ENCODE results near the gene GATAD1. TPM values are rescaled to one million over a fixed set of nuclear protein-coding genes. Genes with fewer than 3 reads are reported as not detected.
"Not testable (repeated sequence)": the region's sequence is repeated elsewhere in the genome, so short reads cannot be mapped to it uniquely, and the experiment has no call there.

The GATAD1 gene
- total RNA-seq, 2 donors from 2014 or later: 29.7 to 34.3 TPM

DNA sequence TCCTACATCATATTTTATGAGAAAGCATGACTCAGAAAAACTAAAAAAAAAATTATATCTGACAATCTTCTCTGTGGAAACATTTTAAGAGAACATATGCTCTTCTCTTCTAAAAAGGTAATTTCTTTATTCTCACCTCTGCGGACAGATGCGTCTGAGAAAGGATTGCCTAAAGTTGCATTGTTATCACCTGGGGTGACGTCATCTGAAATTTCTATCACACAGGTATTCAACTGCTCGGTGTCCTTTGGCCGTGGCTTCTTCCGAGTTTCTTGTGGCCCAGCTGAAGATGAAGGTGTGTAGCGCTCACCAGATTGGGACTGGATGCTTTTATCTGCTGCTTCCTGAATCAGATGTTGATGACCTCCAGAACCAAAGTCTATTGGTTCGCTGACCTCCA lies 14.3 kb upstream of the GATAD1 start:
- intact Hi-C loops (cut with DNase I, micrococcal nuclease): no loop called here
- no peak for DNase-seq
- no peak for ATAC-seq

DNA sequence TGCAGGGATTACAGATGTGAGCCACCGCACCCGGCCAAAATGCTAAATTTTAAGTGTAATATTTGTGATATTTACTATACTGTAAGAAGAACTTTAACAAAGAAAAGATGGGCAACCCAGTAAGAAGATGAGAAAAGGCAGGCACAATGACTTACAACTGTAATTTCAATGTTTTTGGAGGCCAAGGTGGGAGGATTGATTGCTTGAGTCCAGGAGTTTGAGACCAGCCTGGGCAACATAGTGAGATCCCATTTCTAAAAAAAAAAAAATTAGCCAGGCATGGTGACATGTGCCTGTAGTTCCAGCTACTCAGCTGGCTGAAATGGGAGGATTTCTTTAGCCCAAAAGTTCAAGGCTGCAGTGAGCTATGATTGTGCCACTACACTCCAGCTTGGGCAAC lies 11.7 kb upstream of the GATAD1 start:
- ATAC-seq (no peak), DNase-seq (no peak)
- intact Hi-C loops (cut with DNase I, micrococcal nuclease): no loop called here

GRCh38 chr7:92436612-92437445 lies 10.5 kb upstream of the GATAD1 start:
- DNase-seq (no peak), ATAC-seq (no peak)
- intact Hi-C loops (cut with DNase I, micrococcal nuclease): no loop called here

DNA sequence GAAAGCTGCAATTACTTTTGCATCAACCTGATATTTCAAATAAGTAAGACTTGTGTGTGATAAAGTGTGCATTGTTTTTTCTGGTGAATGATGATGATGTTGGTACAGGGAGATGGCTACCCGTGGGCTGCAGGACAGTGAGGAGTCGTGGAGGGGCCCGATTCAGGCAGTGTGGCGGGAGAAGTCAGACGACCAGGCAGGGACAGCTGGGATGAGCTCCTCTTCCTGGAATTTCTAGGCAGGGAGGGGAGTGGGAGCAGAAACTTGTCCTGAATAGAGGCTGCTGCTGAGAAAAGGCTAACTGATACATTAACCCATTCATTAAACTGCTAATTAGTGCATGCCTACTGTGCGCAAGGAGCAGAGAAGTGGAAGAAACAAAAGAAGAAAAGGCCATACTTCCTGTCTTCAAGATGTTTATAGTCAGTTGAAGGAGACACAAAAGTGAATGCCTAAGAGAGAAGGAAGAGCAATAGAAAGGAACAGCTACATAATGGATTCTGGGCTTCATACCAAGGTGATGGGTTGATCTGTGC lies 9.3 kb upstream of the GATAD1 start:
- DNase-seq (no peak), ATAC-seq (no peak)
- intact Hi-C loops (cut with DNase I, micrococcal nuclease): no loop called here

DNA sequence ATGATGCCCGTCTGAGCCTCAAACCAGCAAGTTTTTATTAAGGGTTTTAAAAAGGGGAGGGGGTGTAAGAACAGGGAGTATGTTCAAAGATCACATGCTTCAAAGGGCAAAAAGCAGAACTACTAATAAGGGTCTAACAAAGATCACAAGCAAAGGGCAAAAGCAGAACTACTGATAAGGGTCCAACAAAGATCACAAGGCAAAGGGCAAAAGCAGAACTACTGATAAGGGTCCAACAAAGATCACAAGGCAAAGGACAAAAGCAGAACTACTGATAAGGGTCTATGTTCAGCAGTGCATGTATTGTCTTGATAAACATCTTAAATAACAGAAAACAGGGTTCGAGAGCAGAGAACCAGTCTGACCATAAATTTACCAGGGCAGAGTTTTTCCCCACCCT lies 4.6 kb upstream of the GATAD1 start:
- ATAC-seq; intact Hi-C loops (cut with DNase I, micrococcal nuclease); DNase-seq: not testable (repeated sequence)

DNA sequence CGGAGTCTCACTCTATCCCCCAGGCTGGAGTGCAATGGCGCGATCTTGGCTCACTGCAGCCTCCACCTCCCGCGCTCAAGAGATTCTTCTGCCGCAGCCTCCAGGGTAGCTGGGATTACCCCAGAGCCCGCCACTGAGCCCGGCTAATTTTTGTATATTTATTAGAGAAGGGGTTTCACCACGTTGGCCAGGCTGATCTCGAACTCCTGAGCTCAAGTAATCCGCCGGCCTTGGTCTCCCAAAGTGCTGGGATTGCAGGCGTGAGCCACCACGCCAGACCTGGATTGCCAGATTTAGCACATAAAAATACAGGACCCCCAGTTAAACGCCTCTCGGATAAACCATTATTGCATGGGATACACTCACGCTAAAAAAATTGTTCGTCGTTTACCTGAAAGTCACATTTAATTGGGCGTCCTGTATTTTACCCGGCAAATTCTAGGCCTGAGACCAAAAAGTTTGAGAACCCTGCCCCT lies 375 bp upstream of the GATAD1 start:
- no peak for ATAC-seq
- intact Hi-C loops (cut with DNase I, micrococcal nuclease): loop anchor here in 1 of 2 donors (5.0 kb wide), 1 partner anchor 200 kb away; the partner anchor contains the start of genes ANKIB1 and KRIT1
- DNase-seq: no peak

DNA sequence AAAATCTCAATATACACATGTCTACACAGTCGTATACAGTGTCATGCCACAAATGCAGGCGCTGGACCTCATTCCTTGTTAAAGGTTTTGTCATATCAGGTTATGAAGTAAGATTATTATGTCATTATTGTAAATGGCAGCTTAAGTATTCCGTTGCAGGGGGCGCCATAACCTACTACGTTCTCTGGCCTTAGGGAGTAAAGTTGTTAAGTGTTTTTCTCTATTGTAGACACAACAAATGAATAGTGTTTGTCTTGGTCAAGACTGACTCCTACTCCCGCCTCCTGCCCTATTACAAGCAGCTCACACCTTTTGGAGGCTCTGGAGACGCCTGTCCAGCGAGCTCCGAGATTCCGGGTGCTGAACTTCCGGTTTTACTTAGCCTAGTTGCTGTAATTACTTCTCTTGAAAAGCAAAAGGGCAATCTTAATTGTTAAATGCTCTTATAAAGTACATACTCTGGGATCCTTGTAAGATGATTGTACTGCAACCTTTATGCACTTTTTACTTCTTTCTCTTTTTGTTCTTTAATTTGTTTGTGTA lies 994 bp downstream of the GATAD1 start:
- intact Hi-C loops (cut with DNase I, micrococcal nuclease): loop anchor here in 1 of 2 donors (5.0 kb wide), 1 partner anchor 201 kb away; the partner anchor contains the start of genes ANKIB1 and KRIT1
- peak; percentile 68 for ATAC-seq

DNA sequence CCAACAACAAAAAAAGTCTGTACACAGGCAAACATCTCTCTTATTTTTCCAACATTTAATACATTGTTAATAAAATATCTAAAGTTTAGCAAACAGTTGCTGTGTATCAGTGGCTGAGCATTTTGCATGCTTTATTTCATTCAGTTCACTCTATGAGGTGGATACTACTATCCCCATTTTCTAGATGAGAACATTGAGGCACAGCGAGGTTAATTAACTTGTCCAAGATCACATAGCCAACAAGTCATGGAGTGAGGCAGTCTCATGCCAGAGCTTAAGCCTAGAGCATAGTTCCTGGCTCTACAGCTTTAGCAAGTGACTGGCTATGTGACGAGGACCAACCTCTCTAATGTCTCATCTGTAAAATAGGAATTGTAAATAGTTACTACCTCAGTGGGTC lies 4.4 kb downstream of the GATAD1 start:
- DNase-seq: no peak
- intact Hi-C loops (cut with DNase I, micrococcal nuclease): no loop called here
- ATAC-seq: no peak

More for the DNA sequence above, 994 bp downstream of the GATAD1 start:
- peak; percentile 76 to 80 for DNase-seq

GRCh38 chr7:92456236-92456635 lies 9.0 kb downstream of the GATAD1 start:
- DNase-seq (no peak), ATAC-seq (no peak)
- intact Hi-C loops (cut with DNase I, micrococcal nuclease): no loop called here

GRCh38 chr7:92460109-92460508 lies 12.8 kb downstream of the GATAD1 start:
- intact Hi-C loops (cut with DNase I, micrococcal nuclease): no loop called here
- DNase-seq (no peak), ATAC-seq (peak; percentile 16)

GRCh38 chr7:92460510-92460909 lies 13.2 kb downstream of the GATAD1 start:
- DNase-seq (no peak), ATAC-seq (no peak)
- intact Hi-C loops (cut with DNase I, micrococcal nuclease): no loop called here

DNA sequence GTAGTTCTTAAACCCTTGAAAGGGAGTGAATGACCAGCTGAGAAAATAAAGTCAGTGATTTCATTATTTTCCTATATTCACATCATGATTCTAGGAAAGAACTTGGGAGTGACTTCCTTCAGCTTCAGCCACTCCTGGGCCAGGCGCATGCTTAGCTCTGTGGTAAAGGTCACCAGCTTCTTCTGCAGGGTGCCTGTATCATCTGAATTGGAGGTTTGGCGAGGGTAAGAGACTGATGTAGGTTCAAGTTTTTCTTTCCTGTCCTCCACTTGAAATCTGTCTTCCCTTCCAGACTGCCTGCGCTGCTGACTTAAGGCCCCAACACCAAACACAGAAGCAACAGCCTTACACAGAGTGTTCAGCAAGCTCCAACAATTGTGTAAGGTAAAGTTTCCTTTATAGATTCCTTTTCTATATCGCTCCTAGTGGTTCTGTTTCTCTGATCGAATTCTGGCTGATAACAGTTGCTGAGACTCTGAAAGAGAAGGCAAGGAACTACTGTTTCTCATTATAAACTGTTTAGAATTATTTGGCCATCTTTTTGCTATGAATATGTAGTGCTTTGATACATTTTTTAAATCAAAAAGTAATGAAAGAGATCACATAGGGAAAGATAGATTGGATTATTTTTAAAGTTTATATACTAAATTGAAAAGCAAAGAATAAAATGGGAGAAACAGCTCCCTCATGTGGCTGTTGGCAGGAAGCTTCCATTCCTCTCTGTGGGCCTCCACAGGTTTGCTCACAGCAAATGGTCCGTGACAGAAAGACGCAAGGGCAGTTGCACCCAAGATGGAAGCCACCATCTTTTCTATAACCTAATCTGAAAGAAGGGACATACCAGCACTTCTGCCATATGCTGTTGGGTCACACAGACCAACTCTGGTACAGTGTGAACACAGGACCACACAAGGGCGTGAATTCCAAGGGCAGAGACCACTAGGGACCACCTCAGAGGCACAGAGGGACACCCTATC lies 14.0 kb downstream of the GATAD1 start:
- intact Hi-C loops (cut with DNase I, micrococcal nuclease): no loop called here
- ATAC-seq: peak; percentile 79
- peak in 1 of 2 donors; percentile 16 for DNase-seq

GRCh38 chr7:92462560-92462959 lies 15.3 kb downstream of the GATAD1 start:
- ATAC-seq: no peak
- no peak for DNase-seq
- intact Hi-C loops (cut with DNase I, micrococcal nuclease): no loop called here

GRCh38 chr7:92464515-92464914 lies 17.2 kb downstream of the GATAD1 start:
- no peak for DNase-seq

GRCh38 chr7:92466682-92467081 lies 19.4 kb downstream of the GATAD1 start:
- DNase-seq (no peak), ATAC-seq (peak; percentile 82)
- intact Hi-C loops (cut with DNase I, micrococcal nuclease): no loop called here

More at GRCh38 chr7:92464515-92464914, 17.2 kb downstream of the GATAD1 start:
- intact Hi-C loops (cut with DNase I, micrococcal nuclease): no loop called here
- no peak for ATAC-seq

DNA sequence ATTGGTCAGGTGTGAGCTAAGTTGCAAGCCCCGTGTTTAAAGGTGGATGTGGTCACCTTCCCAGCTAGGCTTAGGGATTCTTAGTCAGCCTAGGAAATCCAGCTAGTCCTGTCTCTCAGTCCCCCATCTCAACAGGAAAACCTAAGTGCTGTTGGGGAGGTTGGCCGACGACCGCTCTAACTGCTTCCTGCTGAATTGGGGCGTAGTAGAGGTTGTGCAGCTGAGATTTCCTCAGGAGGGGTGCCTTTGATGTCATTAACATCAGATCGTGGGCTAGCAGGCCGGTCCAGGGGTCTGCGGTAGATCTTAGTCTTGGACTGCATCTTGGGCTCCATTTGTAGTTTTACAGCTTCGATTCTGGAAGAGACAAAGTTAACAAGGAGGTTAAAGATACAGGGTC lies 21.3 kb downstream of the GATAD1 start:
- ATAC-seq; DNase-seq; intact Hi-C loops (cut with DNase I, micrococcal nuclease): not testable (repeated sequence)

DNA sequence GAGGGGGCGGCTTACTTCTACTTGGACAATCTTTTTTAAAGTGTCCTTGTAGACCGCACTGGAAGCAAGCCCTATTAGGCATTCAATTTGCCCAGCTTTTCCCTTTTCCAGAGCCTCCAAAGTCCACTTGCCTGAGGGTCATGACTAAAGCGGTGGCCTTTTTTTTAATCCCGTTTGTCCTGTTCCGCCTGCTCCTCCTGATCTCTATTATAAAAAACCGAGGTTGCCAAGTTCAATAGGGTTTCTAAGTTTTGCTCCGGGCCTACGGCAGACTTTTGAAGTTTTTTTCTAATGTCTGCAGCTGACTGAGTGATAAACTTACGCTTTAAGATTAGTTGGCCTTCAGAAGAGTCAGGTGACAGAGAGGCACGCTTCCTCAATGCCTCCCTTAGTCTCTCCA lies 26.7 kb downstream of the GATAD1 start:
- intact Hi-C loops (cut with DNase I, micrococcal nuclease); ATAC-seq: not testable (repeated sequence)
- DNase-seq: peak in 1 of 2 donors; percentile 13

- intact Hi-C loops (cut with DNase I, micrococcal nuclease); ATAC-seq; DNase-seq: not testable (repeated sequence)
Measured at GRCh38 chr7:92475261-92475770, 28.0 kb downstream of the GATAD1 start.

Data from left colon (tissue), 2 donors.